ENCODE measurements around the gene ALKBH2. TPM values are rescaled to one million over a fixed set of nuclear protein-coding genes. Genes with fewer than 3 reads are reported as not detected.

The ALKBH2 gene
- total RNA-seq, 1 donor from 2014 or later = 25.1 TPM

DNA sequence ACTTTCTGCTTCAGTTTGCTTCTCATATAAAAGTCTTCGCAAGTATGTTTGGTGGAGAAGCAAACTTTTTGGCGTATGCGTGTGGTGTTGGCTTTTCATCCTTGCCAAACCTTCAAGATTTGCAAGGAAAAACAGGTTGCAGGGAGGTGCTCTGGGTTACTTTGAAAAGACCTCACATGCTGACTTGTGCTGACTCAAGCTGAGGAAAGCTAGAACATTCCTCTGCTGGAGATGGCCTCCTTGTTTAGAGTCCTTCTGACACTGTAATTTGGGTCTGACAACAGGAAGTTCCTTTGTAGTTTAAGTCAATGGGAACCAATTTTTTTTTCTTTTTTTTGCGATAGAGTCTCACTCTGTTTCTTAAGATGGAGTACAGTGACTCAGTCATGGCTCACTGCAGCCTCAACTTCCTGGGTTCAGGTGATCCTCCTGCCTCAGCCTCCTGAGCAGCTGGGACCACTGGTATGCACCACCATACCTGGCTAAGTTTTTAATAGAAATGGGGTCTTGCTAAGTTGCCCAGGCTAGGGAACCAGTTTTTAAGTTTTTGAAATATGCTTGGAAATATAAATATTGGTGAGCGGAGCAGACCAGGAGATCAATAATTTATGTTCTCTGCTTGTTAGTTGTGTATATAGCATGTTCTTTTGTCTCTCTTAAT, 20.5 kb upstream of the ALKBH2 start:
- no peak for DNase-seq

DNA sequence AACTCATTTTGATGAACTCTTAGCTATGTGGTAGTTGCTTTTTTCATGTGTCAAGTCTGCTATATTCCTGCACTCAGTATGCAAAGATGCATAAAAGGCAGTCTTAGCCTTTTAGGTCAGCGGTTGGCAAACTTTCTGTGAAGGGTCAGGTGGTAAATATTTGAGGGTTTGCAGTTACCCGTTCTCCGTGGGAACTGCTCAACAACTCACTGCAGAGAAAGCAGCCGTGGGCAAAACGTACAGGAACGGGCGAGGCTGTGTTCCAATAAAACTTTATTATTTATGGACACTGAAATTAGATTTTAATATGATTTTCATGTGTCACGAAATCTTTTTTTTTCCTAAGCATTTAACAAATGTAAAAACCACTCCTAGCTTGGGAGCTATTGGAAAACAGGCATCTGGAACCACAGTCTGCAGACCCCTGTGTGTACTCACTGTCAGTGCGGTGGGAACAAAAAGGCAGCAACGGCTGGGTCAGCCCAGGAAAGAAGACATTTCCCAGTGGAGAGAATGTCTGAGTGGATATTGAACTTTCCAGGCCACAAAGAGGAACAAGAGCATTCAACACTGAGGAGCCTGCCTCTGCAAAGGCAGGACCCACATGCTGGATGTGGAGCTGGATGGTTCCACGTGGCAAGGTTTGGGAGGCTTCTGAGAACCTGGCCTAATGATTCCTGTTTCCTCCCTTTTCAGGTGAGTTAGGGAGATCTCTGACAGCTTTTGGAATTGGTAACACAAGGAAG, 19.6 kb upstream of the ALKBH2 start:
- no peak for DNase-seq

DNA sequence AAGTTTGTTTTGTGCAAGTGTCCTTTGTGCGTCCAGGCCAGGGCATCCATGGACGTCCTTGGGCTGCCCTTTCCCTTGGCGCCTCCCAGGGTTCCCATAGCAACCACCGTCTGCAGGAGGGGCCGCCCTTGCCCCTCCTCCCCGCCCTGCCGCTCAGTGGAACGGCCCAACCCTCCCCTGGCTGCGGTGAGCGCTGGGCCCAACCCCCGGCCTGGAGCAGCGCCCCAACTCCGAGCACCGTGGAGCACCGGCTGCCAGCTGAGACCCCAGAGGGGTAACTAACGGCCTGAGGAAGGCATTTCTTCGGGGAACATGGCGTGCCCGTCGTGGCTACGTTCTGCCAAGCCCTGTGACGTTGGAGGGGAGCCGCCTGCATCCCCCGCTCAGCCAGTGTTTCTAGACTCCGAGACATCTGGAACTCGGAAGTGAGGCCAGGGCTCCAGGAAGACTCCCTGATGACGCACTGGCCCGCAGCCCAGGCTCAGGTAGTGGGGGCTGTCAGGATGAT, 17.8 kb upstream of the ALKBH2 start:
- peak; percentile 54 for DNase-seq

DNA sequence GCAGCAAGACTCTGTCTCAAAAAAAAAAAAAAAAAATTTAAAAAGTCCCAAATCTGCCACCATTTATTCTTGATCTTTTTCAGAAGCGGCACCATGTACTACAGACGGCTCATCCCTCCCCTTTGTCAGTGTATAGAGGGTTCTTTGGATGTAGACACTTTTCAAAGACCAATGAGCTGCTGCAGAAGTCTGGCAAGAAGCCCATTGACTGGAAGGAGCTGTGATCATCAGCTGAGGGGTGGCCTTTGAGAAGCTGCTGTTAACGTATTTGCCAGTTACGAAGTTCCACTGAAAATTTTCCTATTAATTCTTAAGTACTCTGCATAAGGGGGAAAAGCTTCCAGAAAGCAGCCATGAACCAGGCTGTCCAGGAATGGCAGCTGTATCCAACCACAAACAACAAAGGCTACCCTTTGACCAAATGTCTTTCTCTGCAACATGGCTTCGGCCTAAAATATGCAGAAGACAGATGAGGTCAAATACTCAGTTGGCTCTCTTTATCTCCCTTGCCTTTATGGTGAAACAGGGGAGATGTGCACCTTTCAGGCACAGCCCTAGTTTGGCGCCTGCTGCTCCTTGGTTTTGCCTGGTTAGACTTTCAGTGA, 16.6 kb upstream of the ALKBH2 start:
- DNase-seq = no peak

DNA sequence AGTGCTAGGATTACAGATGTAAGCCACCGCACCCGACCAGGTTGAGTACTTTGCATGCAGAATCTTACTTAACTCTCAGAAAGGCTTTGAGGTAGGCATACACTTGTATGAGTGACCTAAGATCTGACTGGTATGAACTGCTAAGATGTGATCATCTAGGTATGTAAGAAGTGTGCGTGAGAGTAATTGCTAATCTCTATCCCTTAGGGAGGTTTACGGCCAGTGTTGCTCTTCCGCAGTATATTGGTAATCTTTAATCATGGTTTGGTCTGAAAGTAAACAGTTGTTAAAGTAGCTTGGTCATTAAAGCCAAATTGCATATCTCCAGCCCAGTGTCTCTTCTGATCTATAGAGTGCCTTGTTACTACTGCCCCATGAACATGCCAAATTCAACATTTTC, 11.9 kb upstream of the ALKBH2 start:
- DNase-seq = no peak

DNA sequence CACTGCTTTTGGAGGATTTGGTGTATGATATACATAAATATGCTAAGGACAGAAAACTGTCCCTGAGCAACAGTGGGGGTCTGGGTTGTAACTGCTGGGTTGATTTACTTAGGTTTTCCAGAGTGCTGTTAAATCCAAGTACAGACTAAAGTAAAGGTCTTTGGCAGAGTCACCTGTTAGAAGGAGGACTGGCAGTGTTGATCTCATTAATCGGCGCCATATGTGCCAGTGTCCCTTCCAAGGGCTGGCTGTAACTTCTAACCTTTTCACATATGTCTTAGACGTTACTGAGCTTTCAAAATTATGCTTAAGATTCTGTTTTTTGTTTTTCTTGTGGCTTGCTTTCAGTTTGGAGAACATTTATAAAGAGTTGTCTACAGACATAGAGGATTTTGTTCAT, 9.2 kb upstream of the ALKBH2 start:
- DNase-seq = no peak

DNA sequence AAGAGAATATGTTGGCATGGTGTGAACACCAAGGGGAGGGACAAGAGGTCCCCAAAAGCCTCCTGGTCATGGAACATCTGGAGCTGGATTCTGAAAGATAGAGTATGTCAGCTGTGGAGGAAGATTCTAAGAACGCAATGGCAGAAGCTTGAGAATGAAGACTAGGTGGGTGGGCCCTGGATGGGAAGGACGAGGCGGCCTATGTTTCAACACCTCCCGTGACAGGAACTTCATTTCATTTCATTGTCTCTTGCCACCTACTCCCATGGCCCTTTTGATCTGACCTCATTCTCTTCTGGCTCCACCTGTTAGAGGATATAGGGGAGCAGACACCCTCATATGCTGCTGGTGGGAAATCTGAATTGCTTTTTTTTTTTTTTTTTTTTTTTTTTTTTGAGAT, 7.5 kb upstream of the ALKBH2 start:
- no peak for DNase-seq

DNA sequence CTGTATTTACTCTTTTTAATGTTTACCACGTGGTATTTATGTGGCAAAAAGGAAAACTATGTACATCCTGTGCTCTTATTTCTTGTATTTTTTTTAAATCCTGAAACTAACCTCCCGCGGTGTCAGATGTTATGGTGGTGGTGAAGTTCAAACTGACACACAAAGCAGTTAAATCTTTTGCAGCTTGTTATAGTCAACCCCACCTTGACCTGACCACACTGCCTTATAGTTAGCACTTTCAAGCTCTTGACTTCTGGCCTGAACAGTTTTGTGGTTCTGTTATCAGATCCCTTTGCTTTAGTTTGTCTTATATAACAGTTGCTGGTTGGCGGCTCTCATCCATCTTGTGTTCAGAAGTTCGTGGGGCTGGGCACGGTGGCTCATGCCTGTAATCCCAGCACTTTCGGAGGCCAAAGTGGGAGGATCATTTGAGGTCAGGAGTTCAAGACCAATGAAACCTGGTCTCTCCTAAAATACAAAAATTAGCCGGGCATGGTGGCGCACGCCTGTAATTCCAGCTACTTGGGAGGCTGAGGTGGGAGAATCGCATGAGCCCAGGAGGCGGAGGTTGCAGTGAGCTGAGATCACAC, 6.3 kb upstream of the ALKBH2 start:
- DNase-seq = no peak

DNA sequence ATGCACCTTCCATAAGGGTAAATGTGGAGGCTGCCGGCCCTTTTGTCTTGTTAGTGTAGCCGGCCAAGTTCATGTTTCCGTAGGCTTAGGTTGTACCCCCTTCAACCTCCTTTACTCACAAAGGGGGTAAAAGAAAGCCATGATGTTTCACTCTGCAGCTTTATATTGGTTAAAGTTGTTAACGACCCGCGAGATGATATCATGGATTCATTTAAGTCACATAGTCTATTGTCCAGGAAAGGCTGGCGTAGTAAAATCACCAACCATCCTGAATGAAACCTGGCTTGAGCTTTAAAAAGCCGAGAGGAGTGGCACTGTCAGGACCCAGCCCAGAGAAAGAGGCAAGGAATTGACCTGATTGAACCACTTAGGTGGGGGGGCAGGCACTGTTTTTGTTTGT, 5.4 kb upstream of the ALKBH2 start:
- DNase-seq = no peak

DNA sequence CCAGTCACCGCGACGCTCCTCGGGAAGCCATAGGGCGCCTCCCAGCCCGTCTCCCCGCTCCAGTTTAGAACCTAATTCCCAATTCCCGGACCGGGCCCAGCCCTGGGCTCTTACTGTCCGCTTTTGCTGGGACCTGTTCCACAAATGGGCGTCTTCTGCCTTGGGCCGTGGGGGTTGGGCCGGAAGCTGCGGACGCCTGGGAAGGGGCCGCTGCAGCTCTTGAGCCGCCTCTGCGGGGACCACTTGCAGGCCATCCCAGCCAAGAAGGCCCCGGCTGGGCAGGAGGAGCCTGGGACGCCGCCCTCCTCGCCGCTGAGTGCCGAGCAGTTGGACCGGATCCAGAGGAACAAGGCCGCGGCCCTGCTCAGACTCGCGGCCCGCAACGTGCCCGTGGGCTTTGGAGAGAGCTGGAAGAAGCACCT, 4.9 kb upstream of the ALKBH2 start:
- no peak for DNase-seq

DNA sequence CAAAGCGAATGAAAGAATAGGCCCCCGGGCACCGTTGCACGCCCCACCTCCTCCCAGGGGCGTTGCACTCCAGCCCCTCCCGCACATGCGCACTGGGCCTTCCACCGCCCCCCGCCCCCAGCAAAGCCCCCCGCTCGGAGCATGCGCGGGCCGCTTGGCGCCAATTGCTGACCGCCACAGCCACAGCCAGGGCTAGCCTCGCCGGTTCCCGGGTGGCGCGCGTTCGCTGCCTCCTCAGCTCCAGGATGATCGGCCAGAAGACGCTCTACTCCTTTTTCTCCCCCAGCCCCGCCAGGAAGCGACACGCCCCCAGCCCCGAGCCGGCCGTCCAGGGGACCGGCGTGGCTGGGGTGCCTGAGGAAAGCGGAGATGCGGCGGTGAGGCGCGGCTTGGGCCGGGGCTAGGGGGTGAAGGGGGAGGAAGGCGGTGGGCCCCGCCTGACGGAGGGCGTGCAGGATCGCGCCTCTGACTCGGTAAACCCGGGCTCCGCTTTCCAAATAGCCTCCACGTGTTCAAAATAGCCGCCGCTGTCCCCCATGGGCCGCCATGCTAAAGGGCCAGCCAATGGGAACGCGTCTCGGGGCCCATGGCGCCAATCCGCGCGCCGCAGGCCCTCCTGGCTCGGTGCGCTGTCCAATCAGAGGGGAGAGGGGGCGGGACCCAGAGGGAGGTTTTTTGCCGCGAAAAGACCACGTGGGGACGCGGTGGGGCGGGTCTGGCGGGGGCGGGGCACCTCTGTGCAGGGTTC, 4.3 kb upstream of the ALKBH2 start, which contains the start of gene UNG:
Gene UNG, plus strand, starts transcription at position 163 of the 748 bp plus-strand sequence. Its CDS starts 83 bp downstream, at position 246.
- DNase-seq = peak; percentile 93

DNA sequence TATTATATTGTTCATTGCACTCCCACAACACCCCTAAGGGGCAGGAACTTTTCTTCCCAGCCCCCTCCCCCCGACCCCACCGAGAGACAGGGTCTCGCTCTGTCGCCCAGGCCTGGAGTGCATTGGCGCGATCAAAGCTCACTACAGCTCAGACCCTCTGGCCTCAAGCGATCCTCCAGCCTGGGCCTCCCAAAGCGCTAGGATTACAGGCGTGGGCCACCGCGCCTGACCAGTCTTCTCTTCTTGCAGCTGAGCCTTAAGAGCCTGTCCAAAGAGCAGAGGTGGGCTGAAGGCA, 3.8 kb upstream of the ALKBH2 start:
- no peak for DNase-seq

DNA sequence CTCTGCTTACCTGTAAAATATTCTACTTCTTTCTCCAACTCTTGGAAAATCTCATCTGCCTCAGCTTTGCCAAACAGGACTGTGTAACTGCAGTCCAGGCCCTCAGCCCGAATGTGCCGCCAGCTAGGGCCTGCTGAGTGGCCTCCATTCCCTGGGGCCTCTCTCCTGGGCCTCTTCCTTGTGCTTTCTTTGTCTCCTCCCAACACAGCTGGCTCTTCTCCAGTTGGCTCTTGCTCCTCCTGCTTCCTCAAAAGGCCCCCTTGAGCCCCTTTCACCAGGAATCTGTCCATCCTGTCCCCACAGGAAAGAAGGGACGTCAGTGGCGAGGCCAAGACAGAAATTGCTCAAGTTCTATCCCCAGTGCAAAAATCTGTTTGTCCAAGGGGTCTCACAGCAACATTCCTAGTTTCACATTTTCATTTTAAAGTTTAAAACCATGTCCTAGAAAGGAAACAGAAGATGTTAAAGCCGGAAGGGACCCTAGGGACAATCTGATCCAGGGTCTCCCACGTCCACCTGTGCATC, 713 bp downstream of the ALKBH2 start:
- DNase-seq = no peak

DNA sequence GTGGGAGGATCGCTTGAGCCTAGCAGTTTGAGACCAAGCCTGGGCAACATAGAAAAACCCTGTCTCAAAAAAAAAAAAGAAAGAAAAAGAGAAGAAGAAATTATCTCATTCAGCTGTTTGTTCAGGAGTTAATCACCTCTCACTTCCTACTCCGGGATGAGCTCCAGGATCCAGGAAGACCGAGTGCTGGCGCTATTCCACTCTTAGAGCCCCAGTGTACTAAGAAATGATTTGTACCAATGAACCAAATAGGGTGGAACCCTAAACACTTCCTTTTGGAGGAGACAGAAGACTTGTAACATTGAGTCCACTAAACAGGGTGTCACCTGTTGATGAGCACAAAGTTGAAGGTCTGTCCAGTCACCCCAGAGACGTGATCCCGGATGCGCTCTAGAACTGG, 3.6 kb downstream of the ALKBH2 start:
- DNase-seq = no peak

DNA sequence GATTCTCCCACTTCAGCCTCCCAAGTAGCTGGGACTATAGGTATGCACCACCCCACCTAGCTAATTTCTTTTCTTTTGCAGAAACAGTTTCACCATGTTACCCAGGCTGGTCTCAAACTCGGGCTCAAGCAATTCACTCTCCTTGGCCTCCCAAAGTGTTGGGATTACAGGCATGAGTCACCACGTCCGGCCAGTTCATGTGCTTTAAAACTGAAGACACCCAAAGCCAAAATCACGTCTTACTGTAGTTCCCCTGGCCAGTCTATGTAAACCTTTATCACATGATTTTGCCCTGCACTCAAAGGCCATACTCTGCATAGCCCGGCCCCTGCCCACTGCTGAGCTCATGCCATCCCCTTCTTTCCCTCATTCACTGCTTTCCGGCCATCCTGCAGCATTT, 4.5 kb downstream of the ALKBH2 start:
- no peak for DNase-seq

DNA sequence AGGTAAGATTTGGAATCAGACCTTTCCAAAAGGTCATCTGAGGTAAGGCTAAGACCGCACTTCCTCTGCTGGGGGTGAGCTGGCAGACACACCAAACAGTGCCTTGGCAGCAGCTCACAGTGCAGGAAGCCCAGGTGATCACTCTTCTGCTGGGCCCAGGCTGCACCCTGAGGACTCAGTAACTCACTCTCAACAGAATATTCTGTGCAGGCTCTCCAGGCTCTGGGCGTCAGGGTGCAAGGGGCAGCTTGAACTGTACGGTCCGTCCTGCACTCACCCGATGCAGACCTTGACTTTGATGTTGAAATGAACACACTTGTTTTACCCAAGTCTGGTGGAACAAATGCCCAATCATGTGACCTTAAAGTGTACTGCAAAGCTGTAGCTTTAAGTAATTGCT, 6.0 kb downstream of the ALKBH2 start:
- no peak for DNase-seq

DNA sequence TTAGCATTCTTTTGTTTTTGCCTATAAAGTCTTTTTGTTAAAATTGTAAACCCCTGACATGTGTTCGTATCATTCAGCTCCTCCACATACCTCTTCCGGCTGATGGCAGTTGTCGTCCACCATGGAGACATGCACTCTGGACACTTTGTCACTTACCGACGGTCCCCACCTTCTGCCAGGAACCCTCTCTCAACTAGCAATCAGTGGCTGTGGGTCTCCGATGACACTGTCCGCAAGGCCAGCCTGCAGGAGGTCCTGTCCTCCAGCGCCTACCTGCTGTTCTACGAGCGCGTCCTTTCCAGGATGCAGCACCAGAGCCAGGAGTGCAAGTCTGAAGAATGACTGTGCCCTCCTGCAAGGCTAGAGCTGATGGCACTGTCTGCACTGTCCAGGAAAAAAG, 7.7 kb downstream of the ALKBH2 start:
- no peak for DNase-seq

DNA sequence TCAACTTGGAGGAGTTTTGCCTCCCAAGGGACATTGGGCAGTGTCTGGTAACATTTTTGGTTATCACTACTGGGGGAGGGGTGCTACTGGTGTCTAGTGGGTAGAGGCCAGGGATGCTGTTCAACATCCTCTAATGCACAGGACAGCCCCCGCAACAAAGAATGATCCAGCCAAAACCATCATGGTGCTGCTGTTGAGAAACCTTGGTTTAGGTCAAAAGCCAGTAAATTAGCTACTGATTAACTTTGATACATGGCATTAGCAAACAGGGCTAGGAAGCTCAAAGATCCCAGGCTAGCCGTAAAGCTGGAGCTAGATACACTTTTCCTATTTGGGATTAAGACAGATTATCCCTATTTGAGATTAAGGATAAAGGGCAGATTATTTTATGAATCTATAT, 8.8 kb downstream of the ALKBH2 start:
- DNase-seq = no peak

DNA sequence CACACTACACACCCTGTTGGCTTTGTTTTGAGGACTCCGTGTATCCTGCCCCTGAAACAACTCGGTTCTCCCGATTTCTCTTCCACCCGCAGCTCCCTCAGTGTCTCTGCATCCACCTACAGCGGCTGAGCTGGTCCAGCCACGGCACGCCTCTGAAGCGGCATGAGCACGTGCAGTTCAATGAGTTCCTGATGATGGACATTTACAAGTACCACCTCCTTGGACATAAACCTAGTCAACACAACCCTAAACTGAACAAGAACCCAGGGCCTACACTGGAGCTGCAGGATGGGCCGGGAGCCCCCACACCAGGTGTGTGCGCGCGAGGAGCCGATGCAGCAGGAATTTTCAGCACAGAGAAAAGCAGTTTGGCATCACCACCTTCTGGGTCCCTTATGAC, 10.5 kb downstream of the ALKBH2 start:
- DNase-seq = peak; percentile 27

DNA sequence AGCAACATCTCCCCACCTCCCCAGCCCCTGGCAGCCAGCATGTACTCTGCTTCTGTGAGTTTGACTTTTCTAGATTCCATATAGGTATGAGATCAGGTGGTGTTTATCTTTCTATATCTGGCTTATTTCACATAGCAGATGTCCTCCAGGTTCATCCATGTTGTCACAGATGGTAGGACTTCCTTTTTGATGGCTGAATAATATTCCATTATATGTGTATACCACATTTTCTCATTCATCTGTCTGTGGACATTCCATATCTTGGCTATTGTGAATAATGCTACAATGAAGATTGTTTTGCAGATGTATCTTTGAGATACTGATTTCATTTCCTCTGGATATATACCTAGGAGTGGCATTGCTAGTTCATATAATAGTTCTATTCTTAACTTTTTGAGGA, 18.4 kb downstream of the ALKBH2 start:
- no peak for DNase-seq

DNA sequence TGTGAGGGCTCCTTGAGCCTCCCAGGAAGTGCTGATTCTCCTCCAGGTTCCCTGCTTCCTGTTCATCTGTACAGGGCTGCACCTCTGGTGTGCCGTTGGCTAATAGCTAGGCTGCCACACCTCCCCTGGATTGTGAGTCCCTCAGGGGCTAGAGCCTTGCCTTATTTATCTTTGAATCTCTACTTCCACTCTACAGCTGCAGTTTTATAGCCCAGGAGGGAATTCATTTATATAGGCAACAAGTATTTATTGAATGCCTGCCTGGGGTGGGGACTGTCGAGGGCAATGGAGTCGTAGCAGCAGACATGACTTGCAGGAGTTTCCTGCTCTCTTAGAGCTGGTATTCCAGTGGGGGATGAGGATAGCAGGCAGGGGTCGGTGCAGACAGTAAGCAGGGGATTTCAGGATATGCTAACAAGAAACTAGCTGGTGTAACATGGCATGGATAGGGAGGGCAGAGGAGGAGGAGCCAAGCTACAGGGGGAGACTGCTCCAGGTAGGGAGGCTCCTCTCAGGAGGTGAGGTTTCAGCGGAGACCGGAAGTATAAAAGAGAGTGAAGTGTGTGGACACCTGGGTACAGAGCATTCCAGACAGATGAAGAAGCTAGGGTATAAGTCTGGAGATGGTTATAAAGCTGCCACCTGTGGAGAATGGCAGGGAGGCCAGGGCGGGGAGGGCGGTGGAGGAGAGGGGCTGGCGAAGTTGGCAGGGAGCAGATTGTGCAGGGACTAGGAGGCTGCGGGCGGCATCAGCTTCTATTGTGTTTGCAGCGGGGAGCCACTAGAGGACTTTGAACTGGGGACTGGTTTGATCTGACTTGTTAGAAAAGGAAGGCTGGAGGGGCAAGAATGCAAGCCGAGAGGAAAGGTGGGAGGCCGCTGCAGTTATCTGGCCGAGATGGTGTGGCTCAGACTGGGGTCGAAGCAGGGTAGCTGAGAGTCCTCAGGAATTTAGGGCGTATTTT, 23.7 kb downstream of the ALKBH2 start:
- DNase-seq = no peak

Data from occipital lobe (tissue), 2 donors.